ENCODE data around the gene SLC66A3.

DNA sequence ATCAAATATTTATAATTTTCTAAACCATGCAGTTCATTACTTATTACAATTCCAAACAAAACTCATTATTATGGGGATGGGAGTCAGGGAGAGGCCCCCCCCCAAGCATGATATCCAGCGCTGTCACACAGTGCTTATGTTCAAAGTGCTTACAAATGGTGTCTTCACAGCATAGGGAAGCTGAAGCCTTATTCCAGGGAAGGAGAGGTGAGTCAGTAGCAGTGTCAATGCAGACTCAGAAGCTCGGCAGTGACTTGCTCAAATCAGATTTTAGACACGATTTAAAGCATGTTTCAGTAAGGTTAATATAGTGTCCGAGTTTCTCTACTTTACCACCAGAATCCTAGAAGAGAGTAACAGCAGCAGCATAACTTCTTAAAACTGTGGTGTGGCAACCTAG lies 24.6 kb downstream of the SLC66A3 start:
- TF ChIP-seq CTCF (IDR thresholded peaks at IDR 0.05; ENCODE audit: insufficient read depth, low read depth, low read length) (no peak), EZH2 (IDR thresholded peaks at IDR 0.05; ENCODE audit: insufficient read depth, low read length) (no peak)

Measured in astrocyte (in vitro differentiated cells and primary cell).